Peyer's patch (tissue), 4 donors: ENCODE measurements around the gene CRYBG3.

Experiments used
- CTCF ChIP-seq, 6 experiments: fragments of 450-650 bp in 4 of 6; fragments of 200-600 bp in 2 of 6; sonication (generic) in 1 of 6; IDR thresholded peaks; one replicate each; pipeline ENCODE4 v1.5.1; 2017 to 2019; ENCODE audit warnings: antibody characterized with exemption in 6 of 6, mild to moderate bottlenecking in 3 of 6, moderate library complexity in 1 of 6
- POLR2A ChIP-seq, 2 donors: fragments of 450-650 bp; IDR thresholded peaks; one replicate each; pipeline ENCODE4 v1.5.1; 2017; ENCODE audit warnings: antibody characterized with exemption in 2 of 2, mild to moderate bottlenecking in 2 of 2, moderate library complexity in 2 of 2

- no peak for TF ChIP-seq POLR2A (IDR thresholded peaks at IDR 0.05)
- TF ChIP-seq CTCF (IDR thresholded peaks at IDR 0.05), result no peak
These were observed 121.2 kb downstream of the CRYBG3 start for GRCh38 chr3:97942801-97943546.
